ENCODE results near the gene BCKDHA.

GRCh38 chr19:41411968-41412265 is 14.3 kb downstream of the BCKDHA start:
- no peak for TF ChIP-seq POLR2A (IDR thresholded peaks at IDR 0.05; ENCODE audit: low read depth, low read length)
- TF ChIP-seq POLR2AphosphoS5 (IDR thresholded peaks at IDR 0.05; ENCODE audit: low read depth, low read length): no peak

All from GM12892 (cell line).